Right lobe of liver (tissue), 4 donors: ENCODE measurements around the gene DUSP7.

ENCODE experiments used
- CTCF ChIP-seq, 4 donors: fragments of 200-600 bp in 3 of 4; fragments of 450-650 bp in 1 of 4; IDR thresholded peaks; one replicate each; pipeline versions ENCODE4 v1.5.1 to v1.8.0; 2016 to 2022; ENCODE audit warnings: antibody characterized with exemption in 4 of 4, mild to moderate bottlenecking in 2 of 4
- POLR2A ChIP-seq: fragments of 450-650 bp; IDR thresholded peaks from one replicate; pipeline ENCODE4 v1.6.1; 2017; ENCODE audit warnings: antibody characterized with exemption, mild to moderate bottlenecking
- donor health status: DM: no; HTN: no; CAD: no.
- donor health status: DM: no; HTN: no; CAD: no.
- donor health status: DM: no; HTN: yes; CAD: no.

- no peak for TF ChIP-seq POLR2A
- TF ChIP-seq CTCF (IDR thresholded peaks at IDR 0.05) = no peak
These were observed 39.8 kb upstream of the DUSP7 start for GRCh38 chr3:52095990-52096775.
